Activated naive CD8-positive, alpha-beta T cell treated with anti-CD3 and anti-CD28 coated beads, Interleukin-2, amount 50 U/mL, for 16 hours (primary cell): ENCODE measurements around the gene CUEDC1.
A peak's percentile ranks its signal among the peaks of the same experiment; 100 is the strongest.
"Not testable (repeated sequence)": the region's sequence is repeated elsewhere in the genome, so short reads cannot be mapped to it uniquely, and the experiment has no call there.

Experiments
- DNase-seq: peaks from one replicate; pipeline ENCODE4 v3.0.0-alpha.2; 2020; ENCODE audit warnings: low read depth, low spot score

Gene CUEDC1

DNA sequence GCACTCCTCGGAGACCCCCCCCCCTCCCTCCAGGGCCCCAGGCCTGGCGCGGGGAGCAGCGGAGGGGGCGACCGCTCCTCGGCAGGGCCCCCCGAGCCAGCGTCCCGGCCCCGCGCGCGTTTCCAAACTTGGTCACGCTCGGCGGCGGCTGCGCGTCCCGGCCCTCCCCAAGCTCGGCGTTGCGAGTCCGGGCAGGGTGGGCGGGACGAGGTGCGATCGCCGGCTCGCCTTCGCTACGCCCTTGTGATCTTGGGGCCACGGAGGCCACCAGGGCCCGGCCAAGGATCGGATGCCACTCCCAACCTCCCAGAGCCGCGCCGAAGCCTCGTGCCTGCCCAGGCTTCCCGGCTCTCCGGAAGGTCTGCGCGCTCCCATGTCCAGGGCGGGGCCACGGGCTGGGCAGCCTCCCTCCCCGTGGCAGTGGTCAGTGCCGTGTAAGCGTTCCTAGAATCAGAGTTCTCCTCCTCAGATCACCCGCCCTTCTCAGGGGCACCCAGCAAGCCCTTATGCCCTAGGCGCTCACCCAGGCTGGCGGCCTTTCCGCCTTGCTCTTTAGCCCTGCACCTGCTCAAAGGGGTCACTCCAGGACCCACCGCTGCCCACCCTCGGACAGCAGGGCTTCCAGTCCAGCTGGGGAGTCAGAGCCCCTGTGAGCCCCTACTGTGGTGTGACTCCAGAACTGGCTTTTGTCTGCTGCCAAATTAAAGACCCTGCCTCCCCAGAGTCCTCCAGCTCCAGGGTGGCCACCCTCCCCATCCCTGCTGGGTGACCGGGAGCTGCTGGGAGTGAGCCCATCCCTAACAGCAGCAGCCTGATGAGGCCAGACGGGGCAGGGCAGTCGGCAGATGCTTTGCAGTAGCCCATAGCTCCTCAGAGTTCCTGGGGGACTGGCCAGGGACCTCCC is 93.2 kb downstream of the CUEDC1 start:
- no peak for DNase-seq

DNA sequence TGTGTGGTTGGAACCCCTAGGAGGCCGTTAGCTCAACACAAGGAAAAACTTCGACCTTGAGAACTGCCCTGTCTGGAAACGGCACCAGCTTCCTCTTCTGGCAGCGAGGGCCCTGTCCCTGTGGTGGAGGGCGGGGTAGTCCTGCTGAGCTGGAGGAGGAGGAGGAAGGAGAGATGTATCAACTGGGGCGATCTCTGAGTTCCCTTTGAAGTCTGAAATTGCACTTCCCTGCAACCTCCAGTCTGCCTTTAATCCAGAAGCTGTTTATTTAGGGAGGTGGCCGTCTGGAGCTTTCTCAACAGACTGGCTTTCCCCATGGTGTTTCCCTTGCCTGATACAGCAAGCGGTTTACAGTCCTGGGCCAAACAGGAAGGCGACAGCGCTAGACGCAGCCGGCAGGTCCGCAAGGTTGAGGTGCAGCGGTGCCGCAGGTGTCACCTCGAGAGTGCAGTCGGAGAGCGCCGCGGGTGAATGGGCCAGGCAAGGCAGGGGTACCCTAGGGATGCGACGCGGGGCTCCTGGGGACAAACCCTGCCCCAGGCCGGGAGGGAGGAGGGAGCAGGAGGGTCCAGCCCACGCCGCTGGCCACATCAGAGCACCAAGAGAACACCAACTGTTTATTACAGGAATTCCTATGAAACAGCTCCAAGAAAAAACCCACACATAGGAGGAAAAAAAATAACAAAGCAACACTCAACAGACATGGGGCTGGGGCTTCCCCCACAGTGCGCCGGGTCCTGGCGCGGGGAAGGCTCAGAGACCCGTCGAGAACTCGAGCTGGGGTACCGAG is 94.0 kb downstream of the CUEDC1 start:
- DNase-seq: no peak

DNA sequence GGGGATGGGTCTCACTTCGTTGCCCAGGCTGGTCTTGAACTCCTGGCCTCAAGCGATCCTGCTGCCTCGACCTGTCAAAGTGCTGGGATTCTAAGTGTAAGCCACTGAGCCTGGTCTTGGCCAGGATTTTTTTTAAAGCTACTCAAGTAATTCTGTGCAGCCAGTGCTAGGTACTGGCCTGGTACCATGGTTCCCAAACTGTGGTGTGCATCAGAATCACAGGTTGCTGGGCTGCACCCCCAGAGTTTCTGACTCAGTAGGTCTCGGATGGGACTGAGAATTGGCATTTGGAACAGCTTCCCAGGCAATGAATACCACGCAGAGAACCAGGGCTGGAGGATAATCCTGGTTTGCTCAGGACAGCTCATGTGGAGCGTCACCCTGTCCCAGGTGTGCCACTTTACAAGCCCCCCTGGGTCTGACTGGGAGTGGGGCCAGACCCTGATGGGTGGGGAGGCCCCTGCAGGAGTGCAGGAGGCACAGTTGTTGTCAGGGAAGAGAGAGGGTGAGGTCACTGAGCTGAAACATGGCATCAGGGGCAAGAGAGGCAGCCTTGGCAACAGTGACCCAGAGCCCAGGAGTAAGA is 94.7 kb downstream of the CUEDC1 start:
- no peak for DNase-seq

DNA sequence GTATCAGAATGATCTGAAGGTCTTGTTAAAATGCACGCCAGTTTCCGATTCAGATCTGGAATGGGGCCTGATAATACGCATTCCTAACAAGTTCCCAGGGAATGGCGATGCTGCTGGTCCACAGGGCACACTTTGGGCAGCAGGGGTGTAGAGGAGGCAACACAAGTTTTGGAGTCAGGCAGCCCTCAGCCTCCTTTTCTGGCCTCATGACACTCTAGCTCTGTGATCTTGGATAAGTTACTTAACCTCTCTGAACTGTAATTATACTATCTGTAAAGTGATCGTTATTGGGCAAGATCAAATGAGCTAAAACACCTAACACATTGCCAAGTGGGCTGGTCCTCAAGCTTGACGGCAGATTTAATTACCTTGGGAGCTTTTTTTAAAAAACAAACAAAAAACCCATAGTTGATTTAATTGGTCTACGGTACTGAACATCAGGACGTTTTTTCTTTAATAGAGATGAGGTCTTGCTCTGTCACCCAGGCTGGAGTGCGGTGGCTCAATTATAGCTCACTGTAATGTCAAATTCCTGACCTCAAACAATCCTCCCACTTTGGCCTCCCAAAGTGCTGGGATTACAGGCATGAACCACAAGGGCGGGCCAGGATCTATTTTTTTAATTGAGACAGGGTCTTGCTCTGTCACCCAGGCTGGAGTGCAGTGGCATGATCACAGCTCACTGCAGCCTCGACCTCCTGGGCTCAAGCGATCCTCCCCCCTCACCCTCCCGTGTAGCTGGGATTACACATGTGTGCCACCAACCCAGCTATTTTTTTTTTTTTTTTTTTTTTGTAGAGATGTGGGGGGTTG is 95.4 kb downstream of the CUEDC1 start:
- DNase-seq: no peak

DNA sequence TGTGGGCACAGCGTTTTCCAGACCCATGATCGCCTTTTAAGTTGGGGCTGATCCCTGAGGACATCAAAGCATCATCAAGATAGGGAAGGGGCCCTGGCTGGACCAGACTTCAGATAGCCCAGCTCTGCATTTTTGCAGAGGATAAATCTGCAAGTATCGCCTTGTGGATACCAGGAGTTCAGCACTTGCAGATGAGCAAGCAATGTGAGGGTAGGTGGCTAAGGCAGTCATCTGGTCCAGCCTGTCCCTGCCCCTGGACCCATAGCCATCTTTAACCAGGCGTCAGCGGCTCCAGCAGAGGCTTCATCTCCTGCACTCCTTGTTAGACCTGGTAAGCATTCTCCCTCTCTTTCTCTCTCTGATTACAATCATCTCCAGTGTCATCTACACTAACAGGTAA is 96.4 kb downstream of the CUEDC1 start:
- DNase-seq: no peak

DNA sequence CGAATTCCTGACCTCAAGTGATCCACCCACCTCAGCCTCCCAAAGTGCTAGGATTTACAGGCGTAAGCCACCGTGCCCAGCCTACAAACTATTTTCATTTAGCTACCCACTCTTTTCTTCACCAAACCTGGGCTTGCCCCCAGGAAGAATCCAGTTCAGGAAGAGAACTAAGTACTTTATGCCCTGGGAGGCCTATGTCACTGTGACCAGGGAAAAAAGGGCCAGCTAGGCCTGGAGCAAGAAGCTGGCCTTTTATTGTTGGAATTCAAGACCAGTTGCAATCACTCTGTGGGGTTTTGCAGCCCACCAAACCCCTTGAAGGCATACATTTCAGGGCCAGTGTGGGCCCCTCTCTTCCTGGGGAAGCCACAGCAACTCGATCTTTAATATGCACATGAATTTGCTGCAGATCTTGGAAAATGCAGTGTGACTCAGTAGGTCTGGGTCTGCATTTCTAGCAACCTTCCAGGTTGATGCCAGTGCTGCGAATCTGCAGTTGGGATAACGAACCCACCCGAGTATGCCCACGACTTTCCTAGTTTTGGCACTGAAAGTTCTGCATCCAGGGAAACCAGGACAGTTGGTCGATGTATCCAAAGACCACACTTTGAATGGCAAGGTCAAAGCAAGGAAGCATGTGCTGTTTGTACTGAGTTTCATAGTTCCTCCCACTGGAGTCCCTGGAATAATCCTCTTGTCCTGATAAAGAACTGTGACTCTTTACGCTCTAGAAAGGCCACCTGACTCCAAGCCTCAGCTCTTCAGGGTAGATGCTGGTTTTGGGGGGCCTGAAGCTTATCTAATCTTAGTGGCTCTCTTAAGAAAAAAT is 98.2 kb downstream of the CUEDC1 start:
- no peak for DNase-seq

DNA sequence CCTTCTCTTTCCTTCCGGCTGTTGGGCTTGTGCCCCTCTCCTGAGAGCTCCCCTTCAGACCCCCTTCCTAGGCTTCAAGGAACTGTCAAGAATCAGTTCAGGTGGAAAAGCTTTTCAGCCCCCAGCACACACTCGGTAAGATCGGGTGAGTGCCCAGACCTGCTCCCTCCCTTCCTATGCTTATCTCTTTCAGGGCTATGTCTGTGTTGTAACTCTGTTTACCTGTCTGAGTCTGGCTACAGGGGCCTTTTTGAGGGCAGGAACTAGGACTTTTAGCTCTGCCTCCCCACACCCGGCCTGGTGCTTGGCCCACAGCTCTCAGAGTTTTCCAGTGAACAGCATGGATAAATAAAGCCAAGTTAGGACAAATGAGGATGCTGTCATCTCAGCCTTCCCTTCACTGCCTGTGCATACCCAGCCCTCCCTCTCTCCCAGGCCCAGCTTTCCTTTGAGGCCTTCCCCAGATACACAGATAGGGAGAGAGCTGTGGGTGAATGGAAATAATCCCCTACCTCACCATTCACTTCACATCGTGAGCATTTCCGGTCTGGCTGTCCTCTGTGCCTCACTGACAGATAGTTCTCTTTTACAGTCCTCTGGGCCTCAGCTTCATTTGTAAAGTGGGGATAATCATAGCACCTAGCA is 99.7 kb downstream of the CUEDC1 start:
- no peak for DNase-seq

DNA sequence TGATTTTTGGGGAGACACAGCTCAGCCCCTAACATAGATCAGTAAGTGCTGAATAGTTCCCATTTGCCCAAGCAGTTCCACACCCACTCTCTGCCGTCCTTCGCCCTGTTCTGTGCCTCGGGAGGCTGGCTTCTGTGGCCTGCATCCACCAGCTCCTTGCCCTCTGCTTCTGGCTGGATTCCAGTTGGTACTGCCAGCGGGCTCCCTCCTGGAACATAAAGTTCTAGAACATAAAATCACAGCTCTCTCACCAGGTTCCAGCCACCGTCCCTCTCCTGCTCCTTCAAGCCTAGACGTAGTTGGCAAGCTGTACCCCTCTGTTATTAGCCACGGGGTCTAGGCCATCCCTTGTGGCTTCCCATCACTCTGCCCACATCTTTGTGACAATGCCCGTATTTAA is 101.5 kb downstream of the CUEDC1 start:
- no peak for DNase-seq

DNA sequence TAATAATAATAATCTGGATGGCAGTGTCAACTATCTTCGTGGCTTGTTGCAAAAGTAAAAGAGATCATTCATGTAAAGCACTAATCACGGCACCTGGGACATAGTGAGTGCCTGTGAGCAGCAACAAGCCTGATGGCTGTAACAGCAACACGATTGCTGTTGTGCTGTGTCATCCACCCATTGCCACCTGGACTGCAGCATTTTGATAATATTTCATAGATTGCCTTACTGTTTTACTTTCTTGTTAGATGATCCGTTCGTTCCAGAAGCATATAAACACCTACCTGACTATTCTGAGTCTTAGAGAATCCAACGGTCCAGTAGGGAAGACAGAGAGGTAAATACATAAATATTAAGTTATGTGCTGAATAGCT is 102.3 kb downstream of the CUEDC1 start:
- DNase-seq: no peak

DNA sequence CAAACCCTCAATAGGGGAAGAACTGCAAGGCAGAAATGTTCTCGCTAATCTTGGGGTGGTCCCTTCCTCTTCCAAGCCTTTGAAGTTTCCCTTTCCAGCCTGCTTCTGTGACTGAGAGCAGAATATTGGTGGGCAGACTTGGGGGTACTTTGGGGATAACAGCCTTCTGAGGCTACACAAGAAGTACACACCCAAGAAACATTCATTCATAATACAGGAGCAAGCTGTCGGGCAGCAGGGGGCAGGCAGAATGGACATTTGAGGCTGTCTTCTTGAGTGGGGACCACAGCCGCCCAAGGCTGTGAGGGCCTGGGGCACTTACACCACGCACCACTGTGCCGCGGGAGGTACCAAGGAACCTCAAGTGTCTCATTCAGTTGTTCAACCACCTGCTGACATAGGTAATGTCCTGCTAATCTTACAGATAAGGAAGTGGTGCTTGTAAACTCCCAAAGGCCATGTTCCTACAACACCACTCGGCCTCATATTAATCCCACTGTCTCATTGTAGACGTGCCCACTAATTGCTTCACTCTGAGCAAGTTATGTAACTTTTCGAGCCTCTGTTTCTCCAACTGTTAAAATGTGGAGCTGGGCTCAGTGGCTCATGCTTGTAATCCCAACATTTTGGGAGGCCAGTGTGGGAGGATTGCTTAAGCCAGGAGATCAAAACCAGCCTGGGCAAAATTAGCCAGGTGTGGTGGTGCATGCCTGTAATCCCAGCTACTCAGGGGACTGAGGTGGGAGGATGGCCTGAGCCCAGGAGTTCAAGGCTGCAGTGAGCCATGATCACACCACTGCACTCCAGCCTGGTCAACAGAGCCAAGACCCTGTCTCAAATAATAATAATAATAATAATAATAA is 102.9 kb downstream of the CUEDC1 start:
- no peak for DNase-seq

DNA sequence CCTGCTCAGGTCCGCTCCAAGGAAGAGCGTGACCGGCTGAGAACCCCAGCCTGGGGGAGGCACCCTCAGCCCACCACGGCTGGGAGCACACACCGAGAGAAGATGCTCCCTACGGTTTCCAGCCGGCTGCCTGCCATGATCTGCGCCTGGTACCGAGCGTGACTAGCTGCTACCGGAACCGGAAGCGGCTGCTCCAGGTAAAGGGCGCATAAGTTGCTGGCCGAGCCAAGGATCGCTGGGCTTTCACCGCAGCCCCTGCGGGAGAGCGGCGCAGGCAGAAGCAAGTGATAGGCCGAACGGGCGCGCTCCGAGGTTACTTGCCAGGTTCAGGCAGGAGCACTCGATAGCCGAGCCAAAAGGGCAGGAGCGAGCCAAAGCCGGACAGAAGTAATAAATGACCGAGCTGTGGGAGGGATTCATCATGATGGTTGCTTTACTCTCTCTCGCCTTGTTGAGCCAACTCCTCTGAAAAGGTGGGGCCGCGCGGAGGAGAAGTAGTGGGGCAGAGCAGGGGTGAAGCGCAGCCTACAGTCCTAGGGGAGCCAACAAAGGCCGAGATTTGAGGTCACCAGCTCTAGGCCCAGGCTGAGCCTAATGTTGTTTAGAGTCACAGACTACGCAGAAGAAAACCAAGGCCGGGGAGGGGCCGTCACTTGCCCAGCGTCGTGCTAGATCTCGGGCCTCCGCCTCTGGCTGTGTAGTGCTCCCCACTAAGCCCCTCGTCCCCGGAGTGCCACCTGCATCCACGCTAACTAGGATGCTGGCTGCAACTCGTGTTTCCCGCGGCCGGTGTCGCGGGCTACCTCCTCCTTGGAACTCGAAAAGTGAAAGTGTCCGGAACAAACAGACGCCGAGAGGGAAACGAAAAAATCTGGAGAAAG is 105.1 kb downstream of the CUEDC1 start, which contains the start of gene MRPS23:
MRPS23 (minus strand) TSS at position 171 of the 881 bp plus-strand sequence; CDS start at position 137, 34 bp downstream.
- DNase-seq: peak; percentile 92

DNA sequence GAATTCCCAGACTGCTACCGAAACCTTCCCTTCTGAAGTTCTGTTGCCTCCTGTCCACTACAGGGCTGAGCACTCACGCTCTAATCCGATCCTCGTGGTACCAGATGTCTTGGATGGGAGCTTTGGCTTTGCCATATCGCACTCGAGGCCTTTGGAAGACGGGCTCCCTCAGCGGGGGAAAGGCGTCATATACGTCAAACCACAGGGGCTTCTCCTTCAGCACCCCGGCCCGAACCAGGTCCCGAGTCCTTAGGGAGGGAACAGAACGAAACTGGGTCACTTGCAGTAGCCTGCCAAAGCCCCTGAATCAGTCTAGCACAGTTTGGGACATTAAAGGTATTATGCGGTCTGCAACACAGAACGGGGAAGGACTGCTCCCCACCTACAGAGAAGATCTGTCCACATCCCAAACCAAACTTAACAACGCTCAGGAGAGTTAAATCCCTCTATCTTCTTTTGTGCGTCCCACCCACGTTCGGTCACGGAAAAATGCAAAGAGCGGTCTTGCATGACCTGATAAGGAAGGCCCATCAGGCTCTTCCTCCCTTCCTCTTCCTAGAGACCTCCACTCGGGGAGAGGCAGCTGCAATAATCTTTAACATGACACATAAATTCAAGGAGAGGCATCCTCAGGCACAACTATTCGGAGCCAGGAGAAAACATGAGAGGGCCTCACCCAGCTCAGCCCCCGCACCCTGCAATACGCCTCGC is 105.9 kb downstream of the CUEDC1 start:
- no peak for DNase-seq

DNA sequence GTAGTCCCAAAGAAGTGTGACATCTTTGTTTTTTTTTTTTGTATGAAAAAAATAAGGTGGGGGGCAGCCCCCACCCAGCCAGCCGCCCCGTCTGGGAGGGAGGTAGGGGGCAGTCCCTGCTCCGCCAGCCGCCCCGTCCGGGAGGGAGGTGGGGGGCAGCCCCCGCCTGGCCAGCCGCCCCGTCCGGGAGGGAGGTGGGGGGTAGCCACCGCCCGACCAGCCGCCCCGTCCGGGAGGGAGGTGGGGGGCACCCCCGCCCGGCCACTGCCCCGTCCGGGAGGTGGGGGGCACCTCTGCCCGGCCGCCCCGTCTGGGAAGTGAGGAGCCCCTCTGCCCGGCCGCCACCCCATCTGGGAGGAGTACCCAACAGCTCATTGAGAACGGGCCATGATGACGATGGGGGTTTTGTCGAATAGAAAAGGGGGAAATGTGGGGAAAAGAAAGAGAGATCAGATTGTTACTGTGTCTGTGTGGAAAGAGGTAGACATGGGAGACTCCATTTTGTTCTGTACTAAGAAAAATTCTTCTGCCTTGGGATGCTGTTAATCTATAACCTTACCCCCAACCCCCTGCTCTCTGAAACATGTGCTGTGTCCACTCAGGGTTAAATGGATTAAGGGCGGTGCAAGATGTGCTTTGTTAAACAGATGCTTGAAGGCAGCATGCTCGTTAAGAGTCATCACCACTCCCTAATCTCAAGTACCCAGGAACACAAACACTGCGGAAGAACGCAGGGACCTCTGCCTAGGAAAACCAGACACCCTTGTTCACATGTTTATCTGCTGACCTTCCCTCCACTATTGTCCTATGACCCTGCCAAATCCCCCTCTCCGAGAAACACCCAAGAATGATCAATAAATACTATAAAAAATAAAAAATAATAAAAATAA is 108.9 kb downstream of the CUEDC1 start:
- DNase-seq: not testable (repeated sequence)

DNA sequence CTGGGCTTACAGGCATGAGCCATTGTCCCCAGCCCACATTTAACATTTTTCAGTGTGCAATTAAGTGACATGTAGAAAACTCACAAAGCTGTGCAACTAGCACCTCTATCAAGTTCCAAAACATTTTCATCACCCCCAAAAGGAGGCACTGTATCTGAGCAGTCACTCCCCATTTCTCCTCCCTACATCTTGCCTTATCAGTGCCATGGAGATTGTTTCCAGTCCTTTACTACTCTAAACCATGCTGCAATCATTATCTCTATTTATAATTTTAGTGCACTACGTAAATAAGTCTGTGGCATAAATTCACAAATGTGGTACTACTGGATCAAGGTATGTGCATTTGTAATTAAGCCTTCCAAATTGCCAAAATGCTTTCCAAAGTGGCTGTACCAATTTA is 112.9 kb downstream of the CUEDC1 start:
- DNase-seq: no peak

DNA sequence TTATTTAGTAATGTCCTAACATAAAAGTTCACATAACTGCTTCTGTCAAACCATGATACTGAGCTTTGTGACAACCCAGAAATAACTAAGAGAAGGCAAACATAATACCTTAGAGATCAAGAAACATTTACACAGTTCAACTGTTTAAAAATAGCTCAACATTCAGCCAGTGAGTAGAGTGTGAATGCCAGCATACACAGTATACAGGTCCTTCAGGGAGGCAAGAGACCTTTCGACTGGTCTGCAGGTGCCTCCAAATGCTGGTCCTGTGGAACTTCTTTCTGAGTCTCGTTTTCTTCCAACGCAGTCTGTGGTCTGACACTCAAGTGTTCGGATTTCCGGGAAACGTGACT is 115.7 kb downstream of the CUEDC1 start:
- no peak for DNase-seq

DNA sequence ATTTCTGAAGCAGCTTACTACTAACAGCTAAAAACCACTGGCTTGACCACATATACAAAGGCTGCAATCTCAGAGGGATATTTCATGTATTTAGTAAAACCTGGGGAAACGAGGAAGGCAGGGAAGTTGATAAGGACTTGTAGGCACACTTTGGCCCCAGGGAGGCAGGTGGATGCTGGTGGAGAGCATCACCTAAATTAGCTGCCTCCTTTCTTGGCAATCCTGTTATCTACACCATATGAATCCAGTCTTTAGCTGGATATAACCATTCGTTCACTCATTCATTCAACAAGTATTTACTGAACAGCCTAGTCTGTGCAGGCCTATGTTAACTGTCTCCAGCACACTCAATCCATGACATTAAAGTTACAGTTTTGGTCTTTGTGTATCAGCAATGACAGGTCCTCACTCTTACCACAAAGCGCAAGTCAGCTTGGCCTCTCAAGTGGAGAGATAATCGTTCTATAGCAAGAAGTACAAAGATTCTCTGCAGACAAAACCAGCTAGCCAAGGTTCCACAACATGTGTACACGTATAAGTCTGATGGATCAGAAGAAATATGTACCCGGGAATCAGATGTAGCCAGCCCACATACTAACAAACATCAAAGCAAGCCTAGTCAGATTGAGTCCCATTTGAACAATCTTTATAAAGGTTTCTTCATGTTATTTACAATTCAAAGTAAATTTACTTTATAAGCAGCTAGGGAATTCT is 116.2 kb downstream of the CUEDC1 start:
- DNase-seq: no peak
